T-helper 9 cell (primary cell): ENCODE measurements around the gene LDLRAP1.
"Not testable (repeated sequence)": the region's sequence is repeated elsewhere in the genome, so short reads cannot be mapped to it uniquely, and the experiment has no call there.

Source experiments
- DNase-seq: peaks from one replicate; pipeline ENCODE4 v3.0.0-alpha.2; 2020
- total RNA-seq, 2 donors: gene quantifications; one replicate each; lab custom pipeline; 2026; lab: John Stamatoyannopoulos, UW

Gene LDLRAP1, protein sequence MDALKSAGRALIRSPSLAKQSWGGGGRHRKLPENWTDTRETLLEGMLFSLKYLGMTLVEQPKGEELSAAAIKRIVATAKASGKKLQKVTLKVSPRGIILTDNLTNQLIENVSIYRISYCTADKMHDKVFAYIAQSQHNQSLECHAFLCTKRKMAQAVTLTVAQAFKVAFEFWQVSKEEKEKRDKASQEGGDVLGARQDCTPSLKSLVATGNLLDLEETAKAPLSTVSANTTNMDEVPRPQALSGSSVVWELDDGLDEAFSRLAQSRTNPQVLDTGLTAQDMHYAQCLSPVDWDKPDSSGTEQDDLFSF
- total RNA-seq, result 99.7 to 168 reads per million in 2 donors

DNA sequence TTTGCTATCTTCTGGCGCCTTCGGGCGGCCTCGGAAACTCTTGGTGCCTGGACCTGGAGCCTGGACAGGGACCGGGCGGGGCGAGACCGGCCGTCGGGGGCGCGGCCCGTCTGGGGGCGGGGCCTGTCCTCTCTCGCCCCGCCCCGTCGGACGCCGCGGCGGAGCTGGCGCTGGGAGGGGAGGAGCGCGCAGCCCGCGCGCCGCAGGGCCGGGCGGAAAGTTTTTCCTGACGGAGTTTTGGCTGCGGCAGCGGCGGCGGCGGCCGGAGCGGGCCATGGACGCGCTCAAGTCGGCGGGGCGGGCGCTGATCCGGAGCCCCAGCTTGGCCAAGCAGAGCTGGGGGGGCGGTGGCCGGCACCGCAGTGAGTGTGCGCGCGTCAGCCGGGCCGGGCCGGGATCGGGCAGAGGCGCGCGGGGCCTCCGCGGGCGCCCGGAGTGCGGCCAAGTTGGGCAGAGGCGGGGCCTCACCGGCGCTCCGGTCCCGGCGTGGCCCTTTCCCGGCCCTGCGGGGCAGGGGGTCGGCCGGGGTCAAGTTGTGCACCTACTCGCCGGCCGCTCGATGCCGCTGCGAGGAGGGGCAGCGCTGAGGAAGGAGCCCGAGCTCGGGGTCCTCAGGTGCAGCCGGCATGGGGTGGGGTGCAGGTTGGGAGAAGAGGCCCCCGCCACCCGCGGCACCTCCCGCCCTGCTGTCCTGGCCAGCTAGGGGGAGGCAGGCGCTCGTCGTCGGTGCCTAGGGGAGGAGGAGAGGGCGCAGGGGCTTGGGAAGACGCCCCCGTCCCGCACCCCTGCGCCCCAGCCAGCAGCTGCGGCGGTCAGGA, at the start of gene LDLRAP1:
LDLRAP1 (plus strand) TSS at position 182 of the 818 bp plus-strand sequence; CDS start at position 275, 93 bp downstream.
- DNase-seq, result peak; percentile 37

DNA sequence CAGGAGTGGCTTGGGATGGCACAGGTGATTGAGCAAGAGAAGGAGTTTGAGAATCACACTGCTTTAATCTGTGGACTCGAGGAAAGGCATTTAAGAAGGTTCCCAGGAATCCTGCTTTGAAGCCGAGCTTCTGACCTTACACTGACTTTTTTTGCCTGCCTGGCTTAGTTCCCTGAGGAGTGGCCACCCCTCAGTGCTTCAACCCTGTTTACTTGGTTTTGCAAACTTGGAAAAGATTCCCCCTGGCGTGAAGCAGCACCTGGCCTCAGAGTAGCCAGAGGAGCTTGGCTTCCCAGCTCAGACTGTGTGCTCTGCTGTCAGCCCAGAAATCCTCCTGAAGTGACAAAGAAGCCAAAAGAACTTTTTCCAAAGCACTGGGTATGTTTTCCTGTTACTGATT, 48.5 kb upstream of the LDLRAP1 start:
- DNase-seq, result no peak

DNA sequence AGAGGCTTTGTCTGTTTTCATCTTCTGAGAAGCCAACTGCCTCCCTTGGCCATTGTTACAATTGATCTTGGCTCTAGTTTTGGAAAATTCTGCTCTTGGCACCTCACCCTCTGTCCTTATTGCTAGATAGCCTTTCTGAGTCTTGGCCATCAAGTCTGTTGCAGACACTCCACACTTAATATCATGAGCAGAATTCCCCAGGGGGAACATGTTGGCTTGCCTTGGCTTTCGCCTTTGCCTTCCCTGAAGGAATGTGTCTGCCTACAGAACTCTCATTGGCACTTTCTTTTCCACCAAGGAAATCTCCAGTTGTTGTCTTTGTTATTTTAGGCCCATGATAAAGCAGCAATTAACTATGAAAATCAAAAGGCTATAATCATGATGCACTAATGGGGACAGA, 42.7 kb upstream of the LDLRAP1 start:
- no peak for DNase-seq

DNA sequence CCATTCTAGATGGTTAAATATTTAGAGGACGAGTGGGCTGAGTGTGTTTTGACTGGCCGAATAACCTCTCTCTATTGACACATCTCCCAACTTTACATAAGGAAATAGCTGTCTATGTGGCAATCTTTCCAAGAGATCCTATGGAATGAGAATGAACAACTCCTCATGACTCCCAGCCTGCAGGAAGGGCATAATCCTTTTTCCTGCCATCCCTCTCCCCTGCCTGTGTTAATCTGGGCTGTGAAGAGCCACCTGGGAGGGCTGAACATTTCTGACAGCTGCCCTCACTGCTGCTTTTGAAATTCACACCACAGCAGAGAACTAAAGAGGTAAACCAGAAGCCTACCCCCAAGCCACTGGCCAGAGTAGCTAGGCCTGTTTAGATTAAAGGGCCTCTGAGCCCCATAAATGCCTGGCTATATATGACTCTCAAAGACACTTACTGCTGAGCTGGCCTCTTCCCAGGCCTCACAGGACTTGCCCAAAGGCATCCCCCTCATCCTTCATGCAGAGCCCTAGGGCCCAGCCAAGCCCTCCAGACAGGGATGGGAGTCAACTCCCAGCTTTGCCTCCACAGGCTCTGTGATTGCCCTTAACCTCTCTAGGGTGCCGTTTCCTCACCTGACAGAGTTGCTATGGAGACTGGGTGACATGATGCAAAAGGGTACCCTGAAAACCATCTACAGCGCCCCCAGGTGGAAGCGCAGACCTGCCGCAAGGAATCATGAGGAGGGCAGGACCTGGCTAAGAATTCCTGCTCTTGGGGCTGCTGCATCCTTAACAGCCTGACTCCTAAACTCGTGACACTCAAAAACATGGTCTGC, 42.0 kb upstream of the LDLRAP1 start:
- no peak for DNase-seq

DNA sequence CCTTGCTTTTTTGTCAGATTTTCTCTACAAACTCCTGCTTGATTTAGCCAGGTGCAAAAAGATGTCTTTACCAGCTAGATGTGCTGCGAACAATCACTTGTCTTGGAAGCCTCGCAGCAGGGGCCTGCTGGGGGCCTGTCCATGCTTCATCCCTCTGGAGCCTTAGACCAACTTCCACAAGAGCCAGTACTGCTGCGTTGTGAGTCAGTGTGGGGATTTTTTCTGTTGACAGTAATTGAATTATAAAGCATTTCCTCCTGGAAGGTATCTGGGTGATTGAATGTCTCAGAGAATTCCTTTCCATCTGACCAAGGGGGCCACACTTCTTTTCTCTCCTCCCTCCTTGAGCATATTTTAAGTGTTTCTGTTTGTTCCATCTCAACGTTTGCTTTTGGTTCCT, 40.4 kb upstream of the LDLRAP1 start:
- DNase-seq, result no peak

DNA sequence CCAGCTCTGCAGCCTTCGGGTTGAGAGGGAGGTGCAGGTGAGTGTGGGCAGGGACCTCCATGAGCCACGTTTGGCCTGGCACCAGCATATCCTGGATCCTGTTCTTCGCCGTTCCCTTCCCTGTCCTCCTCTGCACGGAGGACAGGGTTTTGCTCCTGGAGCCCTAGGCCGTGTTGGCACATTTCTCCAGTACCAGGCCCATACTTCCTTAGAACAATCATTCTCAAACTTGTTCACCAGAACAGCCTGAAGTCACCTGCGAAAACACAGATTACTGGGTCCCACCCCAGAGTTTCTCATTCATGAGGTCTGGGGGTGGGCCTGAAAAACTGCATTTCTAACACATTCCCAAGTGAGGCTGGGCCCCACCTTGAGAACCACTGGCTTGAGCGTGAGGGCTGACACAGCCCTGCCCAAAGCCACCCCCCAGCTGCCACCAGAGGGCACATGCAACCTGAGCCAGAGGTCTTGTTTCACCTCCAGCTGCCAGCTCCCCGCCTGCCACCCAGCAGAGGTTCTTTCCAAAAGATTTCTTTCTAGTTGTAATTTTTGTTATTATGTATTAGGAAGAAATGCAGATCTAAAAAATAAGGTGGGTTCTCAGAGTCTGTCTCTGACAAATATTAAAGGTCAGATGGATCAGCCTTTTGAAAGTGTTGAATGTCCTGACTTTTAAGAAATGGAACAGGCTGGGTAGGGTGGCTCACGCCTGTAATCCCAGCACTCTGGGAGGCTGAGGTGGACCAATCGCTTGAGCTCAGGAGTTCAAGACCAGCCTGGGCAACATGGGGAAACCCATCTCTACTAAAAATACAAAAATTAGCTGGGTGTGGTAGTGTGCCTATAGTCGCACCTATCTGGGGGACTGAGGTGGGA, 39.6 kb upstream of the LDLRAP1 start:
- DNase-seq, result peak; percentile 54

DNA sequence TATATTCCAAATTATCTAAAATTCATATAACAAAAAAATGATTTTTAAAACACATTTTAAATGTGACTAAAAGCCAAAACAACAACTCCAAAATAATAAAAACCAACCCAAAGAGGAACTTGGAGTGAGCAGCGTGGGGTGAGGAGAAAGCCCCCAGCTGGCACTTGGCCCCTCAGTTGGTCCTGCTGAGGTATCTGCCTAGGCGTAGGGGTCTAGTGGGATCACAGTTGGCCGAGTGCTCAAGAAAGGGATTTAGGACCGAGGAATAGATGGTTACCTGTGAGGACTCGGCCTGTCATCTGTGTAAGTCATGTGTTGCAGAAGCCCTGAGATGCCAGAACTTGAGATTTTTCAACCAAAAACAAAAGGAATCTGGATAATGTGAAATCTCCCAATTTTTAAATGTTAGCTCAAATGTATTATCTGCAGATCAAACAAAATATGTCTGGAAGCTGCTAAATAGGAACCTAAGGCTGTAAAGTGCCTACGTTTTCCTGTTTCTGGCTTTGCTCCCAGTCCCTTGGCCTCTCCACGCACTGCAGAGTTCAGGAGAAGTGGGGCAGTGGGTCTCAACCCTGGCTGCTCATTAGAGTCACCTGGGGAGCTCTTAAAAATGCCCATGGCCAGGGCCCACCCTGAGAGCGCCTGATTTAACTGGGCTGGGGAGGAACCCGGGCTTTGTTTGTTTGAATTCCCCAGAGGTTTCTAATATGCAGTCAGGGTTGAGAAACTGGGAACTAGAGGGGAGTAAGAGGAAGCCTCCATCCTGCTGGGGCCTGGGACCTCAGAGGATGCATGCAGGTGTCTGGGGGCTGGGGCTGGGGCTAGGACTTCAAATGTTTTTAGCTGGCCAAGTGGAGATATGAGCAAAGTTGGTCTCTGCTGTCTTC, 38.5 kb upstream of the LDLRAP1 start:
- DNase-seq, result no peak

DNA sequence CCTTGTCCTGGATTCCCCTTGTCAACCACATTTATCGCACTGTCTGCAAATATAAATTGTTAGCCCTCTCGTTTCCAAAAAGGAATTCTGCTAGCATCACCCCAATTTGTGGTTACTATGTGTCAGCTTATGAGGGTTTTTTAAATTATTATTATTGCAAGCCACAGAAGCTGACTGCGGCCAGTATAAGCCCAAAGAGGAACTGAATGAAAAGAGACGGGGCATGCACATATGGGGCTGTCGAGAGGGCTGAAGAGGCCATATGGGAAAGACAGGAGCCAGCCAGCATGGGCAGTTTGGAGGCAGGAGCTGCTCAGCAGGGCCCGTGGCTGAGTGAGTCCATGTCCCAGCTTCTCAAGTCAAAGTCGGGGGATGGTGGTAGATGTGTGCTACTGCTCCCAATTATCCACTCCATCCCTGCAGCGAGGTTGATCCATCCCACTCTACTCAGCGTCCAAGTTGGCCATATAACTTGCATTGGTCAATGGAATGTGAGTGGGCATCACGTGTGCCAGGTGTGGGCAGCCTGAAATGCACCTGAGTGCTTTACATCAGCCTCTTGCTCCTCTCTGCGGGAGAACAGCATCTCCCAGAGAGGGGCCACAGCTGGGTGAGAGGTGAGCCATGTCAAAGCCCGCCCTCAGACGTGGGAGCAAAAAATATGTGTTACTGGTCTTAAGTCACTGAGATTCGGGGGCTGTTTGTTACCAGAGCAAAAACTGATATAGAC, 37.6 kb upstream of the LDLRAP1 start:
- no peak for DNase-seq

DNA sequence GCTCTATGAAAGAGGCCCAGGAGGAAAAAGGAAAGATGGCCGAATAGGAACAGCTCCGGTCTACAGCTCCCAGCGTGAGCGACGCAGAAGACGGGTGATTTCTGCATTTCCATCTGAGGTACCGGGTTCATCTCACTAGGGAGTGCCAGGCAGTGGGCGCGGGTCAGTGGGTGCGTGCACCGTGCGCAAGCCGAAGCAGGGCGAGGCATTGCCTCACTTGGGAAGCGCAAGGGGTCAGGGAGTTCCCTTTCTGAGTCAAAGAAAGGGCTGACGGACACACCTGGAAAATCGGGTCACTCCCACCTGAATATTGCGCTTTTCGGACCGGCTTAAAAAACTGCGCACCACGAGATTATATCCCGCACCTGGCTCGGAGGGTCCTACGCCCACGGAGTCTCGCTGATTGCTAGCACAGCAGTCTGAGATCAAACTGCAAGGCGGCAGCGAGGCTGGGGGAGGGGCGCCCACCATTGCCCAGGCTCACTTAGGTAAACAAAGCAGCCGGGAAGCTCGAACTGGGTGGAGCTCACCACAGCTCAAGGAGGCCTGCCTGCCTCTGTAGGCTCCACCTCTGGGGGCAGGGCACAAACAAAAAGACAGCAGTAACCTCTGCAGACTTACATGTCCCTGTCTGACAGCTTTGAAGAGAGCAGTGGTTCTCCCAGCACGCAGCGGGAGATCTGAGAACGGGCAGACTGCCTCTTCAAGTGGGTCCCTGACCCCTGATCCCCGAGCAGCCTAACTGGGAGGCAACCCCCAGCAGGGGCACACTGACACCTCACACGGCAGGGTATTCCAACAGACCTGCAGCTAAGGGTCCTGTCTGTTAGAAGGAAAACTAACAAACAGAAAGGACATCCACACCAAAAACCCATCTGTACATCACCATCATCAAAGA, 36.6 kb upstream of the LDLRAP1 start:
- not testable (repeated sequence) for DNase-seq

DNA sequence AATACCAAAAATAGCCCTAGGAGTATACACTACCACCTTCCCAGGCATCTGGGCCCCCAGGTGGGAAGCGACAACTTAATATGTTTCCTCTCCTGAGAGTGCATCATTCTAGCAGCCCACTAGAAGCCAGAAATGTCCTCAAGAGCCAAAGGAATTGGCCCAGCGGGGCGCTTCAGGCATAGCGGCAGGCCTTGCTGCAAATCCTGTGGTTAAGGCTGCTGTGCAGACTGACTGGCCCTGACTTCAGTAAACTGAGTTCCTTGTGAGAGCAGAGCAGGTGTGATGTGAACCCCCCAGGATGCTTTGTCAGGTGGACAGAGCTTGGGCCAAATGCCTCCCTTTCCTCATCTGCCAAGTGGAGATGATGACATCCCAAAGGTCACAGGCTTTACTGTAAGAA, 29.7 kb upstream of the LDLRAP1 start:
- DNase-seq, result no peak

DNA sequence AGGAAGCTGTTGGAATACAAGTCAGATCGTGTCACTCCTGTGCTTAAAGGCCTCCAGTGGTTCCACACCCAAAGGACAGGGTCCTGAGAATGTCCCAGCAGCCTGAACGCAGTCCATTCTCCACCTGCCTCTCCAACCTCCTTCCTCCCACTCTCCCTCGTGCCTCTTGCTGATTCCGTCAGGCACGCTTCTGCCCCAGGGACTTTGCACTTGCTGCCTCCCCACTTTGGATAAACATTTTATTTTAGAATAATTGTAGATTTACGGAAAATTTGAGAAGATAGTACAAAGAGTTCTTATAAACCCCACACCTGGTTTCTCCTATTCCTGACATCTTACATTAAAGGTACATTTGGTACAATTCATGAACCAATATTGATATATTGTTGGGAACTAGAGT, 28.4 kb upstream of the LDLRAP1 start:
- DNase-seq, result no peak

DNA sequence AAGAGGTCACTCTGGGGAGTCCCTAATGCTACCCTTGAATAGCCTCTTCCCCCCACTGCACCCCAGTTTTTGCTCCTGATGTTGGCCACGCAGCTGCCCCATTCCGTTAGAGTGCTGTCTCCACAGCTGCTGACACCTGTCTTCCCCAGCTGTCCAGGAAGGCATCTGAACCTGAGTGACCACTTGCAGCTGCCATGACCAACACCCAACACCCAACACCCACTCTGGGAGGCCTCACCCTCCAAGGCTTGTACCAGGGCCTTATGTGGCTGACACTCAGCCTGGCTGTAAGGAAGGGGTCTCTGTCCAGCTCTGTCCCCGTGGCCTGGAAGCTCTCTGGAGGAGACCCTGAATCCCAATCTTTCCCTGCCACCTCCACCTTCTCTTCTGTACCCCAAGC, 26.7 kb upstream of the LDLRAP1 start:
- no peak for DNase-seq

DNA sequence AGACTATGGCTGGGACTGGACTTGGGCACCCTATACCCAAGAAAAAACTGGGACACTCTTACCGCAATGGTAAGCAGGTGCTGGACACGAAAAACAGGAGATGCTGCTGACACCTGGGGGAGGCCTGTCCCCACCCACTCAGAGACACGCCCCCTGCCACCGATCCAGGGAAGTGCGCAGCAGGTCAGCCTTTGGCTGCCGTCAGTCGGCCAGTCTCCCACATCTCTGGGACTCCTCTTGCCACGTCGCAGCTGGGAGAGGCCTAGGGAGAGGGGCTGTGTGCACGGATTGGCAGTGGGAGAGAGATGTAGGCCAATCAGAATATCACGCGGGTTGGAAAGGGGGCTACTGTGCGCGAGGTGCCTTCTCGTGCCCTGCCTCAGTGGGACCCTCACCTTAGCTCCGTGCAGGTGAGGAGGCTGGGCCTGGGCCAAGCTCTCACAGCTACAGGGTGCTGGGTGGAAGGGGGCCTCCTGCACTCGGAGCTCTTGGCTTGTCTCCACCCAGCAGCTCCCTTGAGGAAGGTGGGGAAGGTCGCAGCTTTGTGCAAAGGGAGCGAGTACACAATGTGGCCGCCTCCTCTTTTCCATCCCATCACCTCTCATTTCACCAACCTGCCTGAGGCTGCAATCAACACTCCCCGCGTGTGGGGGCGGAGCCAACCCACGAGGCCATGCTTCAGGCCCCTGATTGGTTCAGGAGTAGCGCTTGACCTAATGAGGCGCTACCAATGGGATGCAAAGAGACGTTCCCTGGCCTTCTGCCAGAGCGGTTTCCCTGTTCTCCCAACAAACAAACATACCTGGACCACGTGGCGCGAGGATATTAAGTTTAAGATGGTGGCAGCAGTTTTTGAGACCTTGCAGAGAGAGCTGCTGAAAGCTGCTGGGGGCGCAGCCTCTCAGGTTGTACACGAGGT, 25.7 kb upstream of the LDLRAP1 start:
- no peak for DNase-seq

DNA sequence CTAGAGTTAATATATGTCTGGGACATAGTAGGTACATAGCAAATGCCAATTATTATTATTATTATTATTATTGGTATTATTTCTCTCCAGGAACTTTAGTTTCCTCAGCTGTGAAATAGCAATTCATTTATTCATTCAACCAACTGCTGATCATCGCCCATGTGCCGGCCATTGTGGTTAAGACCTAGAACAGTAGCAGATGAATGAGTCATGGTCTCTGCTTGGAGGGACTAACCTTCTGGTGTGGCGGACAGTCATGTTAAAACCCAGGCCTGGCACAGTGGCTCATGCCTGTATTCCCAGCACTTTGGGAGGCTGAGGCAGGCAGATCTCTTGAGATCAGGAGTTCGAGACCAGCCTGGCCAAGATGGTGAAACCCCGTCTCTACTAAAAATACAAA, 23.8 kb upstream of the LDLRAP1 start:
- DNase-seq, result no peak

DNA sequence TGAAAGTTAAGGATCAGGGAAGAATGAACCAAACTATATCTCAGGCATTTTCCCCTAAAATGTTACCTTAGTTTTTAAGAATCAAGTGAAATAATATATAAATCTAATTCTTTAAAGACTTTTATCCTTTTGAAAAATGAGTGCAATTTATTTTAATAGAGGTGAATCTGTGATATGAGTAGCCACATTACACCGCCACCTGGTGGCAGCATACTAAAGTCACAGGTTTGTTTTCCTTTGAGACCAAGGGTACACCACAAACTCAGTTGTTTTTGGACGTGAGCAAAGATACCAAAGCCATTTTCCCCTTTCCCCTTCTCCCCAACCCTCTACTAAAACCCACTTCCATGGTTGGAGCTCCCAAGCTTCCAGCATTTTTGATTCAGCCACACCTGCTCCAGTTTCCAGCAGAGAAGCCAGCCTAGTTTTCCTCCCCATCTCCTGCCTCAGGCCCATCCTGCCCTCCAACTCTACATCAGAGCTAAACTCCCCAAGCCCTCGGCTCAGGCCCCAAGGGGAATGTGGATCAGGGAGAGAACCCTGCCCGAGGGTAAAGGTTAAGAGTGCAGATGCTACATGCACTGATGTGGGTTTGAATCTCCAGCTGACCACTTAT, 22.9 kb upstream of the LDLRAP1 start:
- peak; percentile 68 for DNase-seq

DNA sequence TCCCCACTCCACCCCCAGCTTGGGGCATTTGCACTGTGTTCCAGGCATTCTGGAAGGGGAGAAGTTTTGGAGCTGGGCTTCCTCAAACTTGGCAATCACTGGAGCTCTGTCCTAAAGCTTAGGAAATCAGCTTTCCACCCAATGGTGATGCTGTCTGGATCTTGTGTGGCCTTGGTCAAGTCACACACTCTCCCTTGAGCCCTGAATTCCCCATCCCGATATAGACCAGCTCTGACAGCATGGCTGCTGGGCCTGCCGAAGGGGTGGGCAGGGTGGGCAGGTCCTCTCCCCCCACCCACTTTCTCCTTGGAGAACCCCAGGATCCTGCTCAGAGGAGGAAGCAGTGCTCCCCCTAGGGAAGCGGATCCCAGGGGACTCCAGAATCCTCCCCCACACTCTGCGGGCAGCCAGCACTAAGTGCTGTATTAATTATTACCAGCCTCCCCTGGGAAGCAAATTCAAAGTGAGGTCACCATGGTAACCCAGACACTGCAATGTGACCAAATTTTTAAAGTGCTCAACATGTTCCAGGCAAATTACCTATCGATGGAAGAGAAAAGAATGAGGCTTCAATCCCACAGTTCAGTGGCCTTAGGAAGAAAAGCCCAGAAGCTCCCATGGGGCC, 21.3 kb upstream of the LDLRAP1 start:
- no peak for DNase-seq

DNA sequence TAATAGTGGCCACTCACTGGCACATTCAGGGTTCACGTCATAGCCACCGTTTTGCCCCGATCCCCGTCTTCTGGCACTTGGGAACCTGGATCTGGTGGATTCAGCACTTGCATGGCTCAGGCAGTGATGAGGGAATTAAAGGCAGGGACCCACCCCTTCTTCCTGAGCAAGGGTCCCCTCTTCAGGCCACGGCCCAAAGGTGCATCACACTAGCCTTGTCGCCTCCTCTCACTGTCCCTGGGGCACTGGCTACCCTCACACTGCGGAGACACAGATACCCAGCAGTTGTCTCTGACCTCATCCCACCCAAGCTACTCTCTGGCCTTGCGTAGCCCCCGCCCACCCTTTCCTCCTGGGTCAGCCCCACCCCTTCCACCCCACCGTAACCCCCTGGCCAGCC, 19.9 kb upstream of the LDLRAP1 start:
- no peak for DNase-seq
